ENCODE results near the gene NUP93.

NUP93 gene

GRCh38 chr16:56755038-56755437, 25.1 kb downstream of the NUP93 start:
- no peak for TF ChIP-seq CTCF (IDR thresholded peaks at IDR 0.05; ENCODE audit: poor library complexity, severe bottlenecking)
- H3K27ac ChIP-seq (ENCODE audit: poor library complexity, severe bottlenecking): no peak overlapping the region
- no peaks in the 10 kb centered on the region for H3K27me3 ChIP-seq (ENCODE audit: insufficient read depth, poor library complexity, severe bottlenecking)
- ATAC-seq (ENCODE audit: low read depth) (no peak), DNase-seq (ENCODE audit: low spot score) (no peak)
- H3K4me3 ChIP-seq (ENCODE audit: severe bottlenecking): no peak overlapping the region
- peaks cover 13% of the 10 kb centered on the region for H3K4me1 ChIP-seq (ENCODE audit: insufficient read depth, poor library complexity, severe bottlenecking)
- H3K9me3 ChIP-seq (ENCODE audit: severe bottlenecking): no peaks in the 10 kb centered on the region
- H3K36me3 ChIP-seq (ENCODE audit: low read depth): peaks cover 33% of the 10 kb centered on the region

GRCh38 chr16:56758432-56758831, 28.5 kb downstream of the NUP93 start:
- H3K9me3 ChIP-seq (ENCODE audit: severe bottlenecking): no peaks in the 10 kb centered on the region
- no peak overlapping the region for H3K27ac ChIP-seq (ENCODE audit: poor library complexity, severe bottlenecking)
- H3K36me3 ChIP-seq (ENCODE audit: low read depth): peaks cover 49% of the 10 kb centered on the region
- DNase-seq (ENCODE audit: low spot score): no peak
- no peak overlapping the region for H3K4me3 ChIP-seq (ENCODE audit: severe bottlenecking)
- H3K4me1 ChIP-seq (ENCODE audit: insufficient read depth, poor library complexity, severe bottlenecking): peaks cover 2% of the 10 kb centered on the region
- no peak for TF ChIP-seq CTCF (IDR thresholded peaks at IDR 0.05; ENCODE audit: poor library complexity, severe bottlenecking)
- H3K27me3 ChIP-seq (ENCODE audit: insufficient read depth, poor library complexity, severe bottlenecking): no peaks in the 10 kb centered on the region
- no peak for ATAC-seq (ENCODE audit: low read depth)

GRCh38 chr16:56758930-56759329, 29.0 kb downstream of the NUP93 start:
- no peak overlapping the region for H3K4me3 ChIP-seq (ENCODE audit: severe bottlenecking)
- TF ChIP-seq CTCF (IDR thresholded peaks at IDR 0.05; ENCODE audit: poor library complexity, severe bottlenecking): no peak
- no peak for ATAC-seq (ENCODE audit: low read depth)
- DNase-seq (ENCODE audit: low spot score): no peak
- H3K27me3 ChIP-seq (ENCODE audit: insufficient read depth, poor library complexity, severe bottlenecking): no peaks in the 10 kb centered on the region
- H3K4me1 ChIP-seq (ENCODE audit: insufficient read depth, poor library complexity, severe bottlenecking): no peaks in the 10 kb centered on the region
- peaks cover 52% of the 10 kb centered on the region for H3K36me3 ChIP-seq (ENCODE audit: low read depth)
- H3K9me3 ChIP-seq (ENCODE audit: severe bottlenecking): no peaks in the 10 kb centered on the region
- H3K27ac ChIP-seq (ENCODE audit: poor library complexity, severe bottlenecking): no peak overlapping the region

GRCh38 chr16:56763291-56763916, 33.5 kb downstream of the NUP93 start:
- Histone ChIP-seq H3K27ac (ENCODE audit: poor library complexity, severe bottlenecking) (no peak overlapping the region), H3K36me3 (ENCODE audit: low read depth) (peaks cover 62% of the 10 kb centered on the region), H3K9me3 (ENCODE audit: severe bottlenecking) (no peaks in the 10 kb centered on the region), H3K4me1 (ENCODE audit: insufficient read depth, poor library complexity, severe bottlenecking) (no peaks in the 10 kb centered on the region), H3K27me3 (ENCODE audit: insufficient read depth, poor library complexity, severe bottlenecking) (no peaks in the 10 kb centered on the region), H3K4me3 (ENCODE audit: severe bottlenecking) (no peak overlapping the region)
- ATAC-seq (ENCODE audit: low read depth) (no peak), DNase-seq (ENCODE audit: low spot score) (no peak)
- no peak for TF ChIP-seq CTCF (IDR thresholded peaks at IDR 0.05; ENCODE audit: poor library complexity, severe bottlenecking)

- Histone ChIP-seq H3K27me3 (ENCODE audit: insufficient read depth, poor library complexity, severe bottlenecking) (no peaks in the 10 kb centered on the region), H3K9me3 (ENCODE audit: severe bottlenecking) (no peaks in the 10 kb centered on the region), H3K27ac (ENCODE audit: poor library complexity, severe bottlenecking) (no peak overlapping the region), H3K36me3 (ENCODE audit: low read depth) (peaks cover 48% of the 10 kb centered on the region), H3K4me1 (ENCODE audit: insufficient read depth, poor library complexity, severe bottlenecking) (no peaks in the 10 kb centered on the region), H3K4me3 (ENCODE audit: severe bottlenecking) (no peak overlapping the region)
- DNase-seq (ENCODE audit: low spot score) (no peak), ATAC-seq (ENCODE audit: low read depth) (no peak)
- no peak for TF ChIP-seq CTCF (IDR thresholded peaks at IDR 0.05; ENCODE audit: poor library complexity, severe bottlenecking)
Measured at GRCh38 chr16:56764835-56765234, 34.9 kb downstream of the NUP93 start.

Measured in RWPE2 (cell line).